ENCODE measurements around the gene GON4L. TPM values are rescaled to one million over a fixed set of nuclear protein-coding genes. Genes with fewer than 3 reads are reported as not detected.

GON4L gene
- total and polyA plus RNA-seq, 2 of the 4 experiments (the other 2 are of a cell fraction): 21.2 to 30.3 TPM

DNA sequence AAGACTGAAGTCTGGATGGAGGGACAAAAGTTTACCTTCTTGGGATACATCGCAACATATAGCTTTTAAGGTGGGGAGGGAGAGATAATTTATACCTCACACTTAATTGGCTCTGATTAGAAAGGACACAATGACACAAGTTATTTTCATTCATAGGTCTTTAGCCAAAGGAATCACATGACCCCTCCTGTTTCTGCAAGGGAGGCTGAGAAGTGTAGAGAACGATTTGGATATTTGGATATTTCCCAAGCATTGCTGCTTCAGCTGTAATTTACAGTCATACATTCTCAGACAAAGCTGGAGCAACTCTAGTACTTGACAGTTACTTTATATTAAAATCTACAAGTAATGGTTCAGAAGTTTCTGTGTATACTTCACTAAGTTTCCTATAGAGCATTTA, 143.9 kb downstream of the GON4L start:
- Histone ChIP-seq H3K9me1 (ENCODE audit: insufficient read depth, low read length) (no peaks in the 10 kb centered on the region), H3K18ac (ENCODE audit: low read depth, low read length) (no peak overlapping the region), H3K56ac (ENCODE audit: extremely low read depth, insufficient read depth, low read length) (no peak overlapping the region), H3K9ac (ENCODE audit: low read depth, low read length) (no peak overlapping the region), H4K91ac (ENCODE audit: insufficient read depth, low read depth, low read length) (no peak overlapping the region), H3K23ac (ENCODE audit: low read depth, low read length) (no peak overlapping the region), H3K4me2 (ENCODE audit: low read depth, low read length) (no peak overlapping the region), H2BK20ac (ENCODE audit: low read depth, low read length) (no peak overlapping the region), H3K4ac (ENCODE audit: low read depth, low read length) (no peak overlapping the region), H4K8ac (ENCODE audit: low read depth in 2 of 2, low read length in 2 of 2) (no peak overlapping the region), H4K20me1 (ENCODE audit: insufficient read depth, low read length) (no peaks in the 10 kb centered on the region), H3K9me3 (ENCODE audit: control insufficient read depth, insufficient read depth, low read length) (no peaks in the 10 kb centered on the region), H2AK9ac (replicated peaks; ENCODE audit: low read depth, low read length, poor library complexity) (no peak overlapping the region), H4K5ac (ENCODE audit: low read depth, low read length) (no peak overlapping the region), H3K36me3 (ENCODE audit: control insufficient read depth, insufficient read depth, low read length) (peaks cover 14% of the 10 kb centered on the region), H3K4me3 (ENCODE audit: insufficient read depth, low read depth, low read length) (no peak overlapping the region), H2BK120ac (ENCODE audit: low read depth, low read length) (no peak overlapping the region), H2BK15ac (ENCODE audit: low read depth, low read length) (no peak overlapping the region), H2AFZ (replicated peaks; ENCODE audit: low read length, poor library complexity) (no peak overlapping the region), H3K4me1 (ENCODE audit: control insufficient read depth, insufficient read depth, low read length) (no peaks in the 10 kb centered on the region), H2AK5ac (ENCODE audit: low read depth, low read length) (no peak overlapping the region), H3K14ac (replicated peaks; ENCODE audit: low read depth, low read length) (no peak overlapping the region), H3K79me1 (ENCODE audit: low read depth in 1 of 2, low read length in 2 of 2) (peaks cover 18 to 34% of the 10 kb centered on the region in 2 experiments), H2BK5ac (ENCODE audit: low read depth, low read length, poor library complexity, severe bottlenecking) (no peak overlapping the region), H3K27me3 (ENCODE audit: control insufficient read depth, insufficient read depth, low read length) (no peaks in the 10 kb centered on the region), H3K27ac (ENCODE audit: insufficient read depth, low read length) (no peak overlapping the region)
- in situ Hi-C loops (cut with MboI; ENCODE audit: low sequenced_read_pairs) (no loop called here), intact Hi-C loops (cut with micrococcal nuclease) (no loop called here), dilution Hi-C loops (cut with HindIII; ENCODE audit: low sequenced_read_pairs, unreplicated experiment) (no loop called here)
- CTCF ChIA-PET: no interaction called here
- no CpG with 5 or more reads among the region's 2 CpGs for WGBS, 2 experiments (ENCODE audit: extremely low coverage in 2 of 2, insufficient read length in 1 of 2)
- DNase-seq (no peak), ATAC-seq (ENCODE audit: low read depth) (no peak)
- no TSS peak for BruUV-seq (replicated peaks)
- POLR2A ChIA-PET (ENCODE audit: unreplicated experiment): no interaction called here
- TF ChIP-seq, protein P1, sequence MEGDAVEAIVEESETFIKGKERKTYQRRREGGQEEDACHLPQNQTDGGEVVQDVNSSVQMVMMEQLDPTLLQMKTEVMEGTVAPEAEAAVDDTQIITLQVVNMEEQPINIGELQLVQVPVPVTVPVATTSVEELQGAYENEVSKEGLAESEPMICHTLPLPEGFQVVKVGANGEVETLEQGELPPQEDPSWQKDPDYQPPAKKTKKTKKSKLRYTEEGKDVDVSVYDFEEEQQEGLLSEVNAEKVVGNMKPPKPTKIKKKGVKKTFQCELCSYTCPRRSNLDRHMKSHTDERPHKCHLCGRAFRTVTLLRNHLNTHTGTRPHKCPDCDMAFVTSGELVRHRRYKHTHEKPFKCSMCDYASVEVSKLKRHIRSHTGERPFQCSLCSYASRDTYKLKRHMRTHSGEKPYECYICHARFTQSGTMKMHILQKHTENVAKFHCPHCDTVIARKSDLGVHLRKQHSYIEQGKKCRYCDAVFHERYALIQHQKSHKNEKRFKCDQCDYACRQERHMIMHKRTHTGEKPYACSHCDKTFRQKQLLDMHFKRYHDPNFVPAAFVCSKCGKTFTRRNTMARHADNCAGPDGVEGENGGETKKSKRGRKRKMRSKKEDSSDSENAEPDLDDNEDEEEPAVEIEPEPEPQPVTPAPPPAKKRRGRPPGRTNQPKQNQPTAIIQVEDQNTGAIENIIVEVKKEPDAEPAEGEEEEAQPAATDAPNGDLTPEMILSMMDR (conservative IDR thresholded peaks at IDR 0.05; ENCODE audit: low read depth, low read length): no peak
- no peak for TF ChIP-seq MAZ (IDR thresholded peaks at IDR 0.05; ENCODE audit: borderline replicate concordance, low read depth, low read length)
- no peak for TF ChIP-seq MXI1 (IDR thresholded peaks at IDR 0.05; ENCODE audit: borderline replicate concordance, low read depth, low read length)
- no peak for TF ChIP-seq RAD21 (IDR thresholded peaks at IDR 0.05; ENCODE audit: low read length)
- TF ChIP-seq MAFK (IDR thresholded peaks at IDR 0.05; ENCODE audit: low read depth, low read length): no peak
- no peak for TF ChIP-seq CEBPB (IDR thresholded peaks at IDR 0.05; ENCODE audit: low read depth, low read length)
- TF ChIP-seq, protein P2, sequence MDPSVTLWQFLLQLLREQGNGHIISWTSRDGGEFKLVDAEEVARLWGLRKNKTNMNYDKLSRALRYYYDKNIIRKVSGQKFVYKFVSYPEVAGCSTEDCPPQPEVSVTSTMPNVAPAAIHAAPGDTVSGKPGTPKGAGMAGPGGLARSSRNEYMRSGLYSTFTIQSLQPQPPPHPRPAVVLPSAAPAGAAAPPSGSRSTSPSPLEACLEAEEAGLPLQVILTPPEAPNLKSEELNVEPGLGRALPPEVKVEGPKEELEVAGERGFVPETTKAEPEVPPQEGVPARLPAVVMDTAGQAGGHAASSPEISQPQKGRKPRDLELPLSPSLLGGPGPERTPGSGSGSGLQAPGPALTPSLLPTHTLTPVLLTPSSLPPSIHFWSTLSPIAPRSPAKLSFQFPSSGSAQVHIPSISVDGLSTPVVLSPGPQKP (IDR thresholded peaks at IDR 0.05; ENCODE audit: borderline replicate concordance, low read depth, low read length): no peak

Data from IMR-90 (cell line).